Measurements from ENCODE around the gene SMAP1.

SMAP1 gene

DNA sequence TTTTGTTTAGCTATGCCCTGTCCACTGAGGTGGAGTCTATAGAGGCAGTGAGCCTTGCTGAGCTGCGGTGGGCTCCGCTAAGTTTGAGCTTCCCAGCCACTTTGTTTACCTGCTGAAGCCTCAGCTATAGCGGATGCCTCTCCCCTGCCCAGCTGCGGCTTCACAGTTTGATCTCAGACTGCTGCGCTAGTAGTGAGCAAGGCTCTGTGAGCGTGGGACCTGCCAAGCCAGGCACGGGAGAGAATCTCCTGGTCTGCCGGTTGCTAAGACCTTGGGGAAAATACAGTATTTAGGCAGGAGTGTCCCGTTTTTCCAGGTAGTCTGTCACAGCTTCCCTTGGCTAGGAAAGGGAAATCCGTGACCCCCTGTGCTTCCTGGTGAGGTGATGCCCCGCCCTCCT is 138.4 kb downstream of the SMAP1 start:
- ATAC-seq (ENCODE audit: low read depth) (no peak), DNase-seq (ENCODE audit: low spot score) (no peak)
- H3K27ac ChIP-seq (ENCODE audit: poor library complexity, severe bottlenecking), result no peak overlapping the region
- H3K4me3 ChIP-seq (ENCODE audit: severe bottlenecking), result no peak overlapping the region
- no peaks in the 10 kb centered on the region for H3K27me3 ChIP-seq (ENCODE audit: insufficient read depth, poor library complexity, severe bottlenecking)
- TF ChIP-seq, protein P1, sequence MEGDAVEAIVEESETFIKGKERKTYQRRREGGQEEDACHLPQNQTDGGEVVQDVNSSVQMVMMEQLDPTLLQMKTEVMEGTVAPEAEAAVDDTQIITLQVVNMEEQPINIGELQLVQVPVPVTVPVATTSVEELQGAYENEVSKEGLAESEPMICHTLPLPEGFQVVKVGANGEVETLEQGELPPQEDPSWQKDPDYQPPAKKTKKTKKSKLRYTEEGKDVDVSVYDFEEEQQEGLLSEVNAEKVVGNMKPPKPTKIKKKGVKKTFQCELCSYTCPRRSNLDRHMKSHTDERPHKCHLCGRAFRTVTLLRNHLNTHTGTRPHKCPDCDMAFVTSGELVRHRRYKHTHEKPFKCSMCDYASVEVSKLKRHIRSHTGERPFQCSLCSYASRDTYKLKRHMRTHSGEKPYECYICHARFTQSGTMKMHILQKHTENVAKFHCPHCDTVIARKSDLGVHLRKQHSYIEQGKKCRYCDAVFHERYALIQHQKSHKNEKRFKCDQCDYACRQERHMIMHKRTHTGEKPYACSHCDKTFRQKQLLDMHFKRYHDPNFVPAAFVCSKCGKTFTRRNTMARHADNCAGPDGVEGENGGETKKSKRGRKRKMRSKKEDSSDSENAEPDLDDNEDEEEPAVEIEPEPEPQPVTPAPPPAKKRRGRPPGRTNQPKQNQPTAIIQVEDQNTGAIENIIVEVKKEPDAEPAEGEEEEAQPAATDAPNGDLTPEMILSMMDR (IDR thresholded peaks at IDR 0.05; ENCODE audit: poor library complexity, severe bottlenecking), result no peak
- H3K36me3 ChIP-seq (ENCODE audit: low read depth), result no peaks in the 10 kb centered on the region
- H3K9me3 ChIP-seq (ENCODE audit: severe bottlenecking), result no peaks in the 10 kb centered on the region
- H3K4me1 ChIP-seq (ENCODE audit: insufficient read depth, poor library complexity, severe bottlenecking), result no peaks in the 10 kb centered on the region

GRCh38 chr6:70811788-70812187 is 144.1 kb downstream of the SMAP1 start:
- ATAC-seq (ENCODE audit: low read depth), result peak; percentile 98
- no peak overlapping the region for H3K27ac ChIP-seq (ENCODE audit: poor library complexity, severe bottlenecking)
- no peaks in the 10 kb centered on the region for H3K36me3 ChIP-seq (ENCODE audit: low read depth)
- peaks cover 9% of the 10 kb centered on the region for H3K4me1 ChIP-seq (ENCODE audit: insufficient read depth, poor library complexity, severe bottlenecking)
- no peak for DNase-seq (ENCODE audit: low spot score)
- H3K9me3 ChIP-seq (ENCODE audit: severe bottlenecking), result no peaks in the 10 kb centered on the region
- no peaks in the 10 kb centered on the region for H3K27me3 ChIP-seq (ENCODE audit: insufficient read depth, poor library complexity, severe bottlenecking)
- H3K4me3 ChIP-seq (ENCODE audit: severe bottlenecking), result no peak overlapping the region
- TF ChIP-seq, protein P1 (IDR thresholded peaks at IDR 0.05; ENCODE audit: poor library complexity, severe bottlenecking), result no peak

DNA sequence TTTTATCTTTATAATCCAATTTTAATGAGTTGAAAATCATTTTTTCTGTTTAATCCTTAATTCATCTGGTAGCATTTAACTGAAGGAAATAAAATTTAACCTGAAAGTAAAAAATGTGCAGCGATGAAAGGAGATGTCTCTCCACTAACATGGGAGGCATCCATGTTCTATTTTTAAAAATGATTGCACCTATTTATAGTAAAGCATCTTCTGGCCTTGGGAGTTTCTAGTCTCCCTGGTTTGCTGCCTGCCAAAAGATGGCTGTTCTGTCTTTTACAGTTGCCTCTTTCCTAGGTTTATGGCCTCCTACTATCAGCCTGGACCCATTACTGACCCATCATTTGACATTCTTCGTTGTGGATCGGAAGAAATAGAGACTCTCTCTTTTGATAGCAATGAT is 146.2 kb downstream of the SMAP1 start:
- H3K36me3 ChIP-seq (ENCODE audit: low read depth), result no peaks in the 10 kb centered on the region
- DNase-seq (ENCODE audit: low spot score) (no peak), ATAC-seq (ENCODE audit: low read depth) (no peak)
- peaks cover 9% of the 10 kb centered on the region for H3K4me1 ChIP-seq (ENCODE audit: insufficient read depth, poor library complexity, severe bottlenecking)
- TF ChIP-seq, protein P1 (IDR thresholded peaks at IDR 0.05; ENCODE audit: poor library complexity, severe bottlenecking), result no peak
- H3K4me3 ChIP-seq (ENCODE audit: severe bottlenecking), result no peak overlapping the region
- no peaks in the 10 kb centered on the region for H3K27me3 ChIP-seq (ENCODE audit: insufficient read depth, poor library complexity, severe bottlenecking)
- H3K27ac ChIP-seq (ENCODE audit: poor library complexity, severe bottlenecking), result no peak overlapping the region
- no peaks in the 10 kb centered on the region for H3K9me3 ChIP-seq (ENCODE audit: severe bottlenecking)

GRCh38 chr6:70819646-70820045 is 152.0 kb downstream of the SMAP1 start:
- Histone ChIP-seq H3K4me1 (ENCODE audit: insufficient read depth, poor library complexity, severe bottlenecking) (no peaks in the 10 kb centered on the region), H3K27ac (ENCODE audit: poor library complexity, severe bottlenecking) (no peak overlapping the region), H3K36me3 (ENCODE audit: low read depth) (no peaks in the 10 kb centered on the region), H3K27me3 (ENCODE audit: insufficient read depth, poor library complexity, severe bottlenecking) (no peaks in the 10 kb centered on the region), H3K9me3 (ENCODE audit: severe bottlenecking) (no peaks in the 10 kb centered on the region), H3K4me3 (ENCODE audit: severe bottlenecking) (no peak overlapping the region)
- TF ChIP-seq, protein P1 (IDR thresholded peaks at IDR 0.05; ENCODE audit: poor library complexity, severe bottlenecking), result no peak
- no peak for DNase-seq (ENCODE audit: low spot score)
- no peak for ATAC-seq (ENCODE audit: low read depth)

- Histone ChIP-seq H3K27ac (ENCODE audit: poor library complexity, severe bottlenecking) (no peak overlapping the region), H3K9me3 (ENCODE audit: severe bottlenecking) (no peaks in the 10 kb centered on the region), H3K4me1 (ENCODE audit: insufficient read depth, poor library complexity, severe bottlenecking) (no peaks in the 10 kb centered on the region), H3K27me3 (ENCODE audit: insufficient read depth, poor library complexity, severe bottlenecking) (no peaks in the 10 kb centered on the region), H3K36me3 (ENCODE audit: low read depth) (no peaks in the 10 kb centered on the region), H3K4me3 (ENCODE audit: severe bottlenecking) (no peak overlapping the region)
- TF ChIP-seq, protein P1 (IDR thresholded peaks at IDR 0.05; ENCODE audit: poor library complexity, severe bottlenecking), result no peak
- DNase-seq (ENCODE audit: low spot score), result no peak
- no peak for ATAC-seq (ENCODE audit: low read depth)
Measured at GRCh38 chr6:70820778-70821177, 153.1 kb downstream of the SMAP1 start.
